WTC11 (cell line): ENCODE measurements around the gene TMEM43. TPM values are rescaled to one million over a fixed set of nuclear protein-coding genes. Genes with fewer than 3 reads are reported as not detected.

Source experiments
- ATAC-seq: fragments of 200-7000 bp; cut with Tn5 transposase; 2 replicates; pipeline ENCODE4 v1.10.0; 2021; ENCODE audit warnings: mild to moderate bottlenecking, moderate library complexity
- CTCF ChIA-PET: fragments of 300-600 bp; sonication (Branson Sonifier 250); formaldehyde crosslinking; loops from one replicate; lab custom pipeline; 2021; ENCODE audit warnings: antibody characterized with exemption; lab: Charles Lee
- POLR2A ChIA-PET: fragments of 350-600 bp; sonication (Branson Sonifier 250); formaldehyde crosslinking; loops from one replicate; lab custom pipeline; 2021; ENCODE audit warnings: antibody characterized with exemption; lab: Charles Lee
- DNase-seq: peaks from one replicate; pipeline ENCODE4 v3.0.0; 2021; ENCODE audit warnings: low spot score
- H3K27ac Mint-ChIP-seq: 2 replicates; pipeline ENCODE4 v1.8.0; 2021; ENCODE audit warnings: mixed read lengths
- H3K27me3 Mint-ChIP-seq: 2 replicates; pipeline ENCODE4 v1.8.0; 2021; ENCODE audit warnings: low read depth, mild to moderate bottlenecking, moderate library complexity, mixed read lengths
- H3K36me3 Mint-ChIP-seq: 2 replicates; pipeline ENCODE4 v1.8.0; 2021; ENCODE audit warnings: mixed read lengths
- H3K4me1 Mint-ChIP-seq: 2 replicates; pipeline ENCODE4 v1.8.0; 2022; ENCODE audit warnings: mixed read lengths
- H3K4me3 Mint-ChIP-seq: 2 replicates; pipeline ENCODE4 v1.8.0; 2021; ENCODE audit warnings: mild to moderate bottlenecking, moderate library complexity, mixed read lengths
- H3K9me3 Mint-ChIP-seq: 2 replicates; pipeline ENCODE4 v1.8.0; 2021; ENCODE audit warnings: mixed read lengths
- AR ChIP-seq: fragments of 250-450 bp; sonication (Bioruptor Pico); IDR thresholded peaks from 2 replicates; pipeline ENCODE4 v1.9.0; 2021; ENCODE audit warnings: mild to moderate bottlenecking
- ATF6 ChIP-seq: sonication (generic); formaldehyde crosslinking; IDR thresholded peaks from 2 replicates; pipeline ENCODE4 v1.8.1; 2023; ENCODE audit warnings: mild to moderate bottlenecking, missing genetic modification reagents
- E2F4 ChIP-seq: sonication (generic); formaldehyde crosslinking; IDR thresholded peaks from 2 replicates; pipeline ENCODE4 v1.8.1; 2022; ENCODE audit warnings: low read depth, mild to moderate bottlenecking, moderate library complexity, missing genetic modification reagents, borderline replicate concordance
- EMX1 ChIP-seq: fragments of 250-450 bp; sonication (Bioruptor Pico); IDR thresholded peaks from 2 replicates; pipeline ENCODE4 v1.8.0; 2021; ENCODE audit warnings: mild to moderate bottlenecking
- IRF2 ChIP-seq: sonication (generic); formaldehyde crosslinking; IDR thresholded peaks from 2 replicates; pipeline ENCODE4 v1.8.0; 2022; ENCODE audit warnings: low read depth, missing genetic modification reagents, borderline replicate concordance
- JAZF1 ChIP-seq: fragments of 250-450 bp; sonication (Bioruptor Pico); IDR thresholded peaks from 2 replicates; pipeline ENCODE4 v1.9.0; 2021; ENCODE audit warnings: moderate library complexity, mild to moderate bottlenecking, inconsistent platforms
- KAT7 ChIP-seq: sonication (generic); formaldehyde crosslinking; IDR thresholded peaks from 2 replicates; pipeline ENCODE4 v1.8.1; 2023; ENCODE audit warnings: missing genetic modification reagents, mild to moderate bottlenecking, borderline replicate concordance
- RELA ChIP-seq: sonication (generic); formaldehyde crosslinking; IDR thresholded peaks from 2 replicates; pipeline ENCODE4 v1.8.1; 2022; ENCODE audit warnings: missing genetic modification reagents, mild to moderate bottlenecking, borderline replicate concordance
- SOX15 ChIP-seq: fragments of 250-450 bp; sonication (Bioruptor Pico); IDR thresholded peaks from 2 replicates; pipeline ENCODE4 v1.9.0; 2021; ENCODE audit warnings: mild to moderate bottlenecking
- SP1 ChIP-seq: sonication (generic); formaldehyde crosslinking; conservative IDR thresholded peaks from 2 replicates; pipeline ENCODE4 v1.8.1; 2022; ENCODE audit warnings: missing genetic modification reagents
- TCF7 ChIP-seq: sonication (generic); formaldehyde crosslinking; IDR thresholded peaks from 2 replicates; pipeline ENCODE4 v1.8.0; 2022; ENCODE audit warnings: mild to moderate bottlenecking, low read depth, missing genetic modification reagents, moderate library complexity
- TEAD4 ChIP-seq: sonication (generic); formaldehyde crosslinking; IDR thresholded peaks from 2 replicates; pipeline ENCODE4 v1.8.0; 2022; ENCODE audit warnings: mild to moderate bottlenecking, missing genetic modification reagents
- ZNF263 ChIP-seq: sonication (generic); formaldehyde crosslinking; IDR thresholded peaks from 2 replicates; pipeline ENCODE4 v1.8.1; 2022; ENCODE audit warnings: low read depth, mild to moderate bottlenecking, moderate library complexity, missing genetic modification reagents
- ZNF396 ChIP-seq: fragments of 250-450 bp; sonication (Bioruptor Pico); IDR thresholded peaks from 2 replicates; pipeline ENCODE4 v1.8.0; 2021; ENCODE audit warnings: mild to moderate bottlenecking, moderate library complexity, borderline replicate concordance
- total RNA-seq: library from RNA; stranded (reverse); gene quantifications from 3 replicates; pipeline ENCODE4 v1.2.3, GENCODE V29; 2021
- TF ChIP-seq, protein P1 (sequence below): sonication (generic); formaldehyde crosslinking; IDR thresholded peaks from 2 replicates; pipeline ENCODE4 v1.8.0; 2022; ENCODE audit warnings: mild to moderate bottlenecking, missing genetic modification reagents
- TF ChIP-seq, protein P2 (sequence below): sonication (generic); formaldehyde crosslinking; IDR thresholded peaks from 2 replicates; pipeline ENCODE4 v1.8.0; 2023; ENCODE audit warnings: mild to moderate bottlenecking, missing genetic modification reagents
- TF ChIP-seq, protein P3 (sequence below): sonication (generic); formaldehyde crosslinking; IDR thresholded peaks from 2 replicates; pipeline ENCODE4 v1.8.1; 2023; ENCODE audit warnings: mild to moderate bottlenecking, missing genetic modification reagents, moderate library complexity
- TF ChIP-seq, protein P4 (sequence below): fragments of 250-450 bp; sonication (Bioruptor Pico); IDR thresholded peaks from 2 replicates; pipeline ENCODE4 v2.1.2; 2022; ENCODE audit warnings: mild to moderate bottlenecking, moderate library complexity

TMEM43 gene
- total RNA-seq, 1 experiment from 2014 or later, result 27.7 TPM

DNA sequence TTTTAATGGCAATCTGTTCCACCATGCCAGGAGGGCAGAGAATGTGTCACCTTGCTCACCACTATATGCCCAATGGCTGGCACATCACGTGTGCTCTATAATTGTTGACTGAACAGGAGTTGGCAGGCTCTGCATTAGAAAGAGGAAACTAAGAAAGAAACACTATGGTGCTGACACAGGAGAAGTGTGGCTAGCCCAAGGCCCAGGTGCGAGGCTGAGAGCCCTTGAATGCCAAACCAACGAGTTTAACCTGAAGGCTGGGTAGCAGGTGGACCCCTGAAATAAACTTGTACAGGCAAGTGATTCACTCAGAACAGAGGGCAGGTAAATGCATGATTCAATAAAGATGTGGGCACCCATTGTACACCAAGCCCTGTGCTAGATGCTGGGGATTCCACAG is 2.6 kb upstream of the TMEM43 start:
- peaks cover 31% of the 10 kb centered on the region for H3K36me3 Mint-ChIP-seq
- POLR2A ChIA-PET, result no interaction called here
- CTCF ChIA-PET, result interaction anchor here (0.5 to 5.6 kb wide), 6 partner anchors 8 to 1310 kb away, joined by 3 to 98 read pairs (median 4); partner anchors contain the start of gene WNT7A

DNA sequence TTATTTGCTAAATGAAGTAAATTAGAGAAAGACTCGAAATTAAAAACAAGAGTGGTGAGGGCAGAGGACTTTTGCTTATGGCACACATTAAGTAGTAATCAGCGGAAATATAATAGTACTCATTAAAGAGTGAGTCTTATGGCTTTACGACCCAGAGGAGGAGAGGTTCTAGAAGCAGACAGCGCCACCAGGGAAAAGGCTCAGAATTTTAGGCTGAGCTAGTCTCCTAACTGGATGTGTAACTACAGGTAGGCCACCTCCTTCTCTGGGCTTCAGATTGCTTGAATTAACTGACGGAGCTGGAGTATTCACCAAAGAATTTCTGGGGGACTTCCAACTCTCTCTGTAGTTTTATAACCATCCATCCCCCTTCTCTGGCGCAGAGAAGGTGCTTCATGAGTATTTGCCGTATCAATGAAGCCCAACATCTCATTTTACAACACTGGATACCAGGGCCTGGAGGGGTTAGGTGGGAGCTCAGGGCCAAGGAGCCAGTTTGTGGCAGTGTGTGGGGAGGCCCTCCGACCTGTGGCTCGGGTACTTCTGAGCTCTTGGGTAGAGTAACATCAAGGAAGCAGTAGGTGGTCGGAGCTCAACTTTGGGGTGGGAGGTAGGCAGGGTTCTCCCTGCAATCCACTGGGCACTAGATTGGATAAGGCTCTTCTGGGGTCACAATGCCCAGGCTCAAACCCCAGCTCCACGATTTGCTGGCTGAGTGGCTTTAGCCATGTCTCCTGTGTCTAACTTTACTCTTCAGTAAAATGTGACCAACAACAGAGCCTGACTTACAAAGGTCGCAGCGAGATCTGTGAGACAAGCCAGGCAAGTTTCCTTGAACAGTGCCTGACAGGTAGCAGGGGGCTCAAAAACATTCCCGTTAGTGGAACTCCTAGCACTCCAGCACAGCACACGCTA is 1.3 kb upstream of the TMEM43 start:
- no peaks in the 10 kb centered on the region for H3K27me3 Mint-ChIP-seq
- ChIA-PET POLR2A (no interaction called here), CTCF (interaction anchor here (1.0 to 5.6 kb wide), 5 partner anchors 10 to 242 kb away, joined by 3 to 98 read pairs (median 16); no protein-coding TSS in a partner anchor)
- H3K36me3 Mint-ChIP-seq, result peaks cover 39% of the 10 kb centered on the region
- H3K9me3 Mint-ChIP-seq, result peaks cover 20% of the 10 kb centered on the region
- peak overlapping the region; percentile 35; the same call in 1 of the 2 replicates for H3K27ac Mint-ChIP-seq
- H3K4me1 Mint-ChIP-seq, result peaks cover 40% of the 10 kb centered on the region
- DNase-seq, result no peak
- no peak for ATAC-seq
- peak overlapping the region; percentile 100 for H3K4me3 Mint-ChIP-seq
- TF ChIP-seq TCF7 (CRISPR knock-in tag) (no peak), TEAD4 (CRISPR knock-in tag) (no peak), JAZF1 (CRISPR knock-in tag) (no peak), SP1 (no peak), RELA (CRISPR knock-in tag) (no peak), ATF6 (CRISPR knock-in tag) (no peak), ZNF396 (CRISPR knock-in tag) (no peak), EMX1 (no peak), AR (CRISPR knock-in tag) (no peak), SOX15 (CRISPR knock-in tag) (no peak), E2F4 (CRISPR knock-in tag) (no peak), ZNF263 (no peak)
- TF ChIP-seq, protein P1, sequence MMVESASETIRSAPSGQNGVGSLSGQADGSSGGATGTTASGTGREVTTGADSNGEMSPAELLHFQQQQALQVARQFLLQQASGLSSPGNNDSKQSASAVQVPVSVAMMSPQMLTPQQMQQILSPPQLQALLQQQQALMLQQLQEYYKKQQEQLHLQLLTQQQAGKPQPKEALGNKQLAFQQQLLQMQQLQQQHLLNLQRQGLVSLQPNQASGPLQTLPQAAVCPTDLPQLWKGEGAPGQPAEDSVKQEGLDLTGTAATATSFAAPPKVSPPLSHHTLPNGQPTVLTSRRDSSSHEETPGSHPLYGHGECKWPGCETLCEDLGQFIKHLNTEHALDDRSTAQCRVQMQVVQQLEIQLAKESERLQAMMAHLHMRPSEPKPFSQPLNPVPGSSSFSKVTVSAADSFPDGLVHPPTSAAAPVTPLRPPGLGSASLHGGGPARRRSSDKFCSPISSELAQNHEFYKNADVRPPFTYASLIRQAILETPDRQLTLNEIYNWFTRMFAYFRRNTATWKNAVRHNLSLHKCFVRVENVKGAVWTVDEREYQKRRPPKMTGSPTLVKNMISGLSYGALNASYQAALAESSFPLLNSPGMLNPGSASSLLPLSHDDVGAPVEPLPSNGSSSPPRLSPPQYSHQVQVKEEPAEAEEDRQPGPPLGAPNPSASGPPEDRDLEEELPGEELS (CRISPR knock-in tag), result no peak
- TF ChIP-seq, protein P2, sequence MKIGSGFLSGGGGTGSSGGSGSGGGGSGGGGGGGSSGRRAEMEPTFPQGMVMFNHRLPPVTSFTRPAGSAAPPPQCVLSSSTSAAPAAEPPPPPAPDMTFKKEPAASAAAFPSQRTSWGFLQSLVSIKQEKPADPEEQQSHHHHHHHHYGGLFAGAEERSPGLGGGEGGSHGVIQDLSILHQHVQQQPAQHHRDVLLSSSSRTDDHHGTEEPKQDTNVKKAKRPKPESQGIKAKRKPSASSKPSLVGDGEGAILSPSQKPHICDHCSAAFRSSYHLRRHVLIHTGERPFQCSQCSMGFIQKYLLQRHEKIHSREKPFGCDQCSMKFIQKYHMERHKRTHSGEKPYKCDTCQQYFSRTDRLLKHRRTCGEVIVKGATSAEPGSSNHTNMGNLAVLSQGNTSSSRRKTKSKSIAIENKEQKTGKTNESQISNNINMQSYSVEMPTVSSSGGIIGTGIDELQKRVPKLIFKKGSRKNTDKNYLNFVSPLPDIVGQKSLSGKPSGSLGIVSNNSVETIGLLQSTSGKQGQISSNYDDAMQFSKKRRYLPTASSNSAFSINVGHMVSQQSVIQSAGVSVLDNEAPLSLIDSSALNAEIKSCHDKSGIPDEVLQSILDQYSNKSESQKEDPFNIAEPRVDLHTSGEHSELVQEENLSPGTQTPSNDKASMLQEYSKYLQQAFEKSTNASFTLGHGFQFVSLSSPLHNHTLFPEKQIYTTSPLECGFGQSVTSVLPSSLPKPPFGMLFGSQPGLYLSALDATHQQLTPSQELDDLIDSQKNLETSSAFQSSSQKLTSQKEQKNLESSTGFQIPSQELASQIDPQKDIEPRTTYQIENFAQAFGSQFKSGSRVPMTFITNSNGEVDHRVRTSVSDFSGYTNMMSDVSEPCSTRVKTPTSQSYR, result no peak
- TF ChIP-seq, protein P3, sequence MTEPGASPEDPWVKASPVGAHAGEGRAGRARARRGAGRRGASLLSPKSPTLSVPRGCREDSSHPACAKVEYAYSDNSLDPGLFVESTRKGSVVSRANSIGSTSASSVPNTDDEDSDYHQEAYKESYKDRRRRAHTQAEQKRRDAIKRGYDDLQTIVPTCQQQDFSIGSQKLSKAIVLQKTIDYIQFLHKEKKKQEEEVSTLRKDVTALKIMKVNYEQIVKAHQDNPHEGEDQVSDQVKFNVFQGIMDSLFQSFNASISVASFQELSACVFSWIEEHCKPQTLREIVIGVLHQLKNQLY (CRISPR knock-in tag), result no peak
- TF ChIP-seq, protein P4, sequence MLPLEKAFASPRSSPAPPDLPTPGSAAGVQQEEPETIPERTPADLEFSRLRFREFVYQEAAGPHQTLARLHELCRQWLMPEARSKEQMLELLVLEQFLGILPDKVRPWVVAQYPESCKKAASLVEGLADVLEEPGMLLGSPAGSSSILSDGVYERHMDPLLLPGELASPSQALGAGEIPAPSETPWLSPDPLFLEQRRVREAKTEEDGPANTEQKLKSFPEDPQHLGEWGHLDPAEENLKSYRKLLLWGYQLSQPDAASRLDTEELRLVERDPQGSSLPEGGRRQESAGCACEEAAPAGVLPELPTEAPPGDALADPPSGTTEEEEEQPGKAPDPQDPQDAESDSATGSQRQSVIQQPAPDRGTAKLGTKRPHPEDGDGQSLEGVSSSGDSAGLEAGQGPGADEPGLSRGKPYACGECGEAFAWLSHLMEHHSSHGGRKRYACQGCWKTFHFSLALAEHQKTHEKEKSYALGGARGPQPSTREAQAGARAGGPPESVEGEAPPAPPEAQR (CRISPR knock-in tag), result no peak

More for the DNA sequence above, 2.6 kb upstream of the TMEM43 start:
- Mint-ChIP-seq H3K4me1 (peaks cover 49% of the 10 kb centered on the region), H3K4me3 (peak overlapping the region; percentile 52), H3K27ac (peak overlapping the region; percentile 73), H3K9me3 (peaks cover 19% of the 10 kb centered on the region), H3K27me3 (no peaks in the 10 kb centered on the region)
- no peak for DNase-seq
- ATAC-seq, result no peak
- no peak for TF ChIP-seq IRF2
- TF ChIP-seq KAT7 (CRISPR knock-in tag), result 0 out of 2 replicates have a peak, but pooled peaks have one; percentile 6
